Hypothalamus (tissue), 51 donors: Measurements from ENCODE around the gene CPLX3.

Experiments used
- DNase-seq, 51 donors: peaks; one replicate each; lab custom pipeline; 2025; lab: John Stamatoyannopoulos, UW

The CPLX3 gene

DNA sequence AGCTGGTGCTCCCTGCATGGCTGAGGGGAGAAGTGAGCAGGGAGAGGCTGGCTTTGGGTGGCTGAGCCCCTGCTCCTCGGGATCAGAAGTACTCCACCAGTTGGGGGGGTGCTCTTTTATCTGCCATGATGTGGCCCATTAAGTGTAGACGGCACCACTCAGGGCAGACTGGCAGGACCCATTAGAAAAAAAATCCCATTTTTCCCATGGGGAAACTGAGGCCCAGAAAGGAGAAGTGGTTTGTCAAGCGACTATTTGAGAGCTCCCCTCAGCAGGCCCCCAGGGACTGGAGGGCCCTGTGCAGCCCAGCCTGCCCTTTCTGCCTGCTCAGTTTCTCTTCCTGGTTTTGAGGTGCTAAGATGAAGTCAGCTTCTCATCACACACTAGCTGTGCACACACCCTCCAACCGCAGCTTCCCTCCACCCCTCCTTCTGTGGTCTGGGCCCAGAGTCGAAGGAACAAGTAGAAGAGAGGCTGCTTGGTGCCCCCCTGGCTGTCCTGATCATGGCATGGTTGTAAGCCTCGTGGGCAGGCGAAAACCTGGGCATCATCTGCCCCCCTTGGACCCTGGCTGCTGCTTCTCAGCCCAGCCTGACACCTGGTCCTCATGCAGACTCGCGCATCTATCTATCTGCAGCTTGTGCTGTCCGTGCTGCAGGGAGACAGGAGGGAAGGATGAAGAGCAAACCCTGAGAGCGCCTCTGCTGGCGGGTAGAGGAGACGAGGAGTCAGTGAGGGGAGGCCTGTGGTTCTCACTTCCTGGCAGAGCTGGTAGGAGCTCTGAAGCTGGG lies 39.0 kb upstream of the CPLX3 start:
- DNase-seq, result peak in 35 of 51 donors; percentile 23 to 80 (median 57)

DNA sequence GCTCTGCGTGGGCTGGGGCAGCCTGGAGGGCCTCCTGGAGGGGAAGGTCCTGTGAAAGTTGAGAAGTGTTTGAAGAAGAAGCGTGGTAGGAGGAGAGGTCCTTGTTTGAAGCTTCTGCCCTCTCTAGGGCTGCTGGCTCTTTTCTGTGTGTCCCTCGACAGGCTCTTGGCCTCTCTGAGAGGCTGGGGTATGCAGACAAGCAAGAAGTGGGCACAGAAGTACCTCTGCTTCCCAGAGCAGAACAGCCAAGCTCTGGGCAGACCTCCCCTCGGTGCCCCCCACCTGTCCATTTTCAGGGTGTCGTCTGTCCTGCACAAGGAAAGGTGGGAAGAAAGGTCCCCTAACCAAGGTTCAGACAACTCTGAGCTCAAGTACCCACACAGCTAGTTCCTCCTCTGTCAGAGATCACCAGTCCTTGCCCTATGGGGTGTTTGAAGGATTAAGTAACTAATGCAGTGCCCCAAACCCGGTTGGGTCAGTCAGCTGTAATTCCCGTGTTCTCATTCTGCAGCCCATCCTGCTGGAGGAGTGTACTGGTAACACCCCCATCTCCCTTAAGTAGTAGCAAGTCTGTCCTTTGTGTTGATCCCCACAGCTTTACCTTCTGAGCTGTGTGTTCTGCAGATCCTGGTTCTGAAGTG lies 38.3 kb upstream of the CPLX3 start:
- no peak for DNase-seq

DNA sequence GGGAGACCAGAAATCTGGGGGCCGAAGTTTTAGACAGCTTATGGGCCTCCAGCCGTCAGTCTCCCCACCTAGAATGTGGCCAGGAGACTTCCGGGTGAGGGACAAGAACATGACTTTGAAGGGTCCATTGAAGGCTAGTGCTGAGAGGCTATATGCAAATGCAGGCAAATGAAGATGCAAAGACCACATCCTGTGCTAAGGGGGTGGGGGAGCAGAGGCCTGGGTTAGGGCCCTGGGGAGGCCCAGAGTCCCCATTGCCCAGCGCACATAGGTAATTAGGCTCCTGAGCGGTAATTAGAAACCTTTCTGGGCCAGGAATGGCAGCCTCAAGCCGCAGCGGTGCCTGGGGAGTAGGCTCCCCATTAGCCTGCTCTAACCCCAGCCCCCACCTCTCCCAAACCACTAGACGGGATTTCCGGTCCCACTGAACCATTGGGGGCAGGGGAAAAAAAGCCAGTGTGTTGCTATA lies 37.7 kb upstream of the CPLX3 start:
- no peak for DNase-seq

DNA sequence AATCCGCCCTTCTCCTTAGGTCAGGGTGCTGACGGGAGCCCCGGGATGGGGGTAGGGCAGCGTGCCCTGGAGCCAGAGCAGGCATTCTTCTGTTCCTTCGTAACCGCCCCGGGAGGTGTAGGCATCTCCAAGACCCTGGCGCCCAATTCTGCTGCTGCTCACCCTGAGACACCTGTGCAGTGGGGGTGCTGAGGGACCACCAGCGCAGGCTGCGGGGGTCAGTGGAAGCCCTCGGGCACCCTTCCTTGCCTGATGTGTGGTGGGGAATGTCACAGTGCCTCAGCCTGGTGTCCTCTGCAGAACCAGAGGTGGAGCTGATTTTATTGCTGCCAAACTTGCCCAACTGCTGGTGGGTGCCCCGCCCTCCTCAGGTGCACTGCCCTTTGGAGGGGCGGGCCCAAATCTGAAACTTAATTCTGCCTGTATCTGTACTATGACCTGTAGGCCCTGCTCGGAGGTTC lies 37.2 kb upstream of the CPLX3 start:
- no peak for DNase-seq

DNA sequence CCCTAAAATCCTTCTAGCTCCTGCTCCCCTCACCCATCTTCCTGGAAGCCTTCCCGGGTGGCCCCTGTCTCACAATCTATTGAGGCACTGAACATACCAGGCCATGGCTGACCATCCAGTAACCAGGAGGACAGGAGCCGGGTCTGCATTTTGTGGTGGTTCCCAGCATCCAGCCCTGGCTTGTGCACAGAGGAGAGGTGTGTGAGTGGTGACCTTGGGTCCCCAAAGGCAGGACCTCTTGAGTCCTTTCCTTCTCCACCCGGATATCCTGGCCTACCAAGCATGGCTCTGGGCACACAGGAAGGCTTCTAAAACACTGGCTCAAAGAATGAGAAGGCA lies 36.7 kb upstream of the CPLX3 start:
- DNase-seq, result no peak

DNA sequence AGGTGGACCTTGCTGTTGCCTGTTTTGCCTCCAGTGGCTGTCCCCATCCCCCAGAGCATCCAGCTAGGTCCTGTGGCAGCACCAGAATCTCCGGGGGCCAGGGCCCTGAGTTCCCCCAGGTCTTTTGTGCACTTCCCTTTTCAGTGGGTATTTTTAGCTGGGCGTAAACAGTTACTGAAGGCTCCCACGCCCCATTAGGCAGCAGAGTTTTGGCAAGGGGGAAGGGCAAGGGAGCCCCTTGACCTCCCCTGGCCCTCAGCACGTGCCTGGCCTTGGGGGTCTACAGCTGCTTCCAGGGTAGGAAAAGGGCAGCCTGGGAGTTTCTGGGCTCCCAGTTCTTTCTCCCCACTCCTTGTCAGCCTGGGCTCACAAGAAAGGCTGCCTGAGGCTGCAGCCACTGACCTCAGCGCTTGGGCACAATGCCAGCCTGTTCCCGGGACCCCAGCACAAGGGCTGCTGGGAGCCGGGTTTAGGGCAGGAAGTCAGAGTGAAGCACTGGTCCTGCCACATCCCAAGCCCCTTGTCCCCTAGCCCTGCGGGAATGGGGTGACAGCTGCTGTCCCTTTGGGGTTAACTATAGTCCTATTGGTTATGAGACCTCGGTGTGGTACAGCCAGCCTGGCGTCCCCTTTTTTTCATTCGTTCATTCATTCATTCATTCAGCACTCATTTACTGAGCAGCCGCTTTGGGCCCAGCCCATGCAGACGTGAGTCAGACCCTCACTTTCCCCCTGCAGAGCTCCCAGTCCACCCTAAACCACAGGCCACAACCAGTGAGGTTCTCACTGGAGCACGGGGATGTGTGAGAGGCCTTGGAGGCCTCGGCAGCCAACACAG lies 36.1 kb upstream of the CPLX3 start:
- peak in 46 of 51 donors; percentile 21 to 85 (median 61) for DNase-seq

DNA sequence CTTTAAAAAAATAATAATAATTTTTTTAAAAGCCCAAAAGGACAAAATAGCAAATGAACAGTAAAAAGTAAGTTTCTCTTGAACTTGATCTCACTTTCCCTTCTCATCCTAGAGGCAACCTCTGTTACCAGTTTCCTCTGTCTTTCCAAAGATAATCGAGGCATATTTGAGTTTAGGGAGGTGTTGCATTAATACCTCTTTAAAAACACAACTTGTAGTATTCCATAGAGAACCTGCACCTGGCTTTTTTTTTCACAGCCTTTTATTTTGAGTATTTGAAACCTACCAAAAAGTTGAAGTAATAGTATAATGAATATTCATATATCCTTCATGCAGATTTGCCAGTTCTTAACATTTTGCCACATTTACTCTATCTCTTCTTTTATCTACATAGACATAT lies 35.4 kb upstream of the CPLX3 start:
- no peak for DNase-seq

DNA sequence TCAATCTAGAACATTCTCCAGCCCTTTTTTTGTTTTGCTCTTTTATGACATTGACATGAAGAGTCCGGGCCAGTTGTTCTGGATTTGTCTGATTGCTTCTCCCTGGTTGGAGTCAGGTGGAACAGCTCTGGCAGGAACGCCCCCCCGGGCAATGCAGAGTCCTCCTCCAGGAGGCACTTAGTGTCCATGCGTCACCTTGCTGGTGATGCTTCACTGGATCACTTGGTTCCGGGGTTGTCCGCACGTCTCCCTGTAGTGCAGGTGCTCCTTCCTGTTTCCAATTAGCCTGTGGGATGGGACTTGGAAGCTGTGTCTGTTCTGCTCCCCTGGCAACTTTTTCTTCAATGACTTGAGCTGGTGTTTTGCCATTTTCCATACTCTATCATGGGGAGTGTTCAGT lies 34.8 kb upstream of the CPLX3 start:
- DNase-seq, result no peak

DNA sequence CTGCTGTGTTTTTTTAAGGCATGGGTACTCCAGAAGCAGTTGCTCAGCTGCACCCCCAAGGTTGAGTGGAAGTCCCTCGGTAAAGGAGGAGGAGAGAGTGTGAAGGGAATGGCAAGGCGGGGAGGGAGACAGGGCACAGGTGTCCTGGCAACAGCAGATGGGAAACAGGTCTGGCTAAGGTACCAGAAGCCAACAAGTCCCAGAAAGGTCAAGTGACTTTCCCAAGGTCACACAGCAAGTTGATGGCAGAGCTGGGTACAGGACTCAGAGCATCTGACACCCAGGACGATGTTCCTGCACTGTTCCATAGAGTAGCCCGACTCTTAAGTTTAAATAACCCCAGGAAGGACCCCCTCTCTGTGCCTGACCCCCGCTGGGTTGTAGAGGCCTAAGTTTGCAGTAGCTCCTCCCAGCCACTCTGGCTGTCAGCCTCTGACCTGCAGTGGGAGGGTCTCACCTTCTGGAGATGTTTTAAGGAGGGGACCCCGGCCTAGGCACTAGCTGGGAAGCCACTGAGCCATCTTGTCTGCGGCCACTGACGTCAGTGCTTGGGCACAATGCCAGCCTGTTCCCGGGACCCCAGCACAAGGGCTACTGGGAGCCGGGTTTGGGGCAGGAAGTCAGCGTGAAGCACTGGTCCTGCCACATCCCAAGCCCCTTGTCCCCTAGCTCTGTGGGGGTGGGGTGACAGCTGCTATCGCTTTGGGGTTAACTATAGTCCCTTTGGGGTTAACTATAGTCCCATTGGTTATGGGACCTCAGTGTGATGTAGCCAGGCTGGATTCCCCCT lies 34.0 kb upstream of the CPLX3 start:
- peak in 2 of 51 donors; percentile 20 to 52 for DNase-seq

DNA sequence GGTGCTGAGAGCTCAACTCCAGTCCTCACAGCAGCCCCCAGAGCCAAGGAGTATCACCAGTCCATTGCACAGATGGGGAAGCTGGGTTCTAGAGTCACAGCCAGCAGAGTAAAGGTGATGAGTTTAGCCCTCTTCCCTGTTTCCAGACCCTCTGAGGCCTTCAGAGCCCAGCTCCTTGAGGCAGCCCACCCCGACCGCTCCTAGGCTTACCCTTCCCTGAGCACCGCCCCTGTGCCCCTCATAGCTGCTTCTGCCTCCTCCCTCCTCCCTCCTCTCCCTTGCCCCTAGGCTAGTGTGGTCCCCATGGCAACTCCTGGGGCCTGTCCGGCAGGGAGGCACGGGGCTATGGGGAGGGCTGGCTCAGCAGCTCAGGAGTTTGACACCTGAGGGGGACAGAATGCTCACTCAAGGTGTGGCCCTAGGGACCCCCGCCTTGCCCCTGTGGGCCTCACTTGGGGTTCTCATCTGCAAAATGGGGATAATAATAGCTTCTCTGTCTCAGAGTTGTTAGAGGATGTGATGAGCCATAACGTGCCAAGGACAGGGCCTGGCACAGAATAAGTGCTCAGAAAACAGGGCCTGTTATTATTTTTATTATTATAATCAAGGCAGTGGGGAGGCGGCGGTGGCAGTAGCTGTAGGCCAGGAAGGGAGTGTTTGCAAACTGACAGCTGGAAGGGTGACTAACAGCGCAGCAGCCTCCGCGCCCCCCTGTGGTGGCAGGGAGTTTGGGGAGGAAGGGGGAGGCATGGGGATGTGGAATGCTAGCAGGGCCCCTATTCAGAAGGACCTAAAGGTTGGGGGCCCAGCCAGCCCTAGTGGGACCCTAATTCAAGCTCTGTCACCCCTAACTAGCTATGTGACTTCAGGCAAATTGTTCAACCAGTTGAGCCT lies 33.0 kb upstream of the CPLX3 start:
- peak in 2 of 51 donors; percentile 19 to 25 for DNase-seq

DNA sequence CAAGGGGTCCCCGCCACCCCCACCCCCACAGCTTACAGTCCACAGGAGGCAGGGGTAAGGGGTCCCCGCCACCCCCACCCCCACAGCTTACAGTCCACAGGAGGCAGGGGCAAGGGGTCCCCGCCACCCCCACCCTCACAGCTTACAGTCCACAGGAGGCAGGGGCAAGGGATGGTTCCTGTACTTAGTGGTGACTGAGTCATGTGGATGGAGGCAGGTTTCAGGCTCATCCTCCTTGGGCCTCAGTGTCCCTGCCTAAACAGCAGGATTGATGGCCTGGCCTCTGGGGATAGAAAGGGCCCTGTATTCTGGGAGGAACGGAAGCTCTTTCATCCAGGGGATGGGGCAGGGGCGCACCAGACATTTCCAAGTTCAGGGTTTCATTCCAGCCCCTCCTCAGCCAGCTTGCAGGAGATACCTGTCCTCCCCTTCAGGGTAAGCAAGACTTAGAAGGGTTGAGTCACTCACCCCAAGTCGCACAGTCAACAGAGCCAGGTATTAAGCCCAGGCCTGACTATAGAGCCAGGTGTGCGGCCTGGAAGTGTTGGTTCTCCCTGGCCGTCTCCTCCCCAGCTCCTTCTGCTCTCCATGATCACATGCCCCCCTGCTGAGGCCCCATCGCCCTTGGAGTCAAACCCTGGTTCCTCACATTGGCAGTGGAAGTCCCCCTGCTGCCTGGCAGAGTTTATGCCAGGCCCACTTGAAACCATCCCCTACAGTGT lies 32.0 kb upstream of the CPLX3 start:
- DNase-seq, result no peak

DNA sequence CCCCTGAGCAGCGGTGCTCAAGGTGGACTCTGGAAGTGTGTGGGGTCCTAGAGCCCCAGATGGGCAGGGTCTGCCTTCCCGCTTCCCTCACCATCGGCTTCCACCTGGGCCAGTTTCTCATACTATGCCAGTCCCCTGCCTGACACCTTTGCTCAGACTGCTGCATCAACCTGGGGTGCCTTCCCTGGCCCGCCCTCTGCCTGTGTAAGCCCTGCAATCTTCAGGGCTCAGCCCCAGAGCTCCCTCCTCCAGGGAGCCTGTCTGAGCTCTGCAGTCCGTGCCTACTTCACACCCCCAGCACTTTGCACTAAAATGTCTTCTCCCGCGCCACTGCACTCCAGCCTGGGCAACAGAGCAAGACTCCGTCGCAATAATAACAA lies 31.5 kb upstream of the CPLX3 start:
- DNase-seq, result no peak

DNA sequence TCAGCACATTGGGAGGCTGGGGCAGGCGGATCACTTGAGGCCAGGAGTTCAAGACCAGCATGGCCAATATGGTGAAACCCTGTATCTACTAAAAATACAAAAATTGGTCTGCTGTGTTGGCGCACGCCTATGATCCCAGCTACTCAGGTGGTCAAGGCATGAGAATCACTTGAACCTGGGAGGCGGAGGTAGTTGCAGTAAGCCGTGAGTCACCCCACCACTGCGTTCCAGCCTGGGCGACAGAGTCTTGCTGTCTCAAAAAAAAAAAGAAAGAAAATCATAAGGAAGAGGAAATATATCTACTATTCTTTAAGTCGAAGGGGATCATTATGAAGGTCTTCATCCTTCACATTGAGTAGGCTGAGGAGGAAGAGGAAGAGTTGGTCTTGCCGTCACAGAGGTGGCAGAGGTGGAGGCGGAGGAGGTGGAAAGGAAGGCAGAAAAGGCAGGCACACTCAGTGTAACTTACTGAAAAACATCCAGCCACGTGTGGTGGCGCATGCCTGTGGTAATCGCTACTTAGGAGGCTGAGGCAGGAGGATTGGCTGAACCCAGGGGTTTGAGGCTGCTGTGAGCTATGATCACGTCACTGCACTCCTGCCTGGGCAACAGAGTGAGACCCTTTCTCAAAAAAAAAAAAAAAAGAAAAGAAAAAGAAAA lies 30.3 kb upstream of the CPLX3 start:
- DNase-seq, result no peak

DNA sequence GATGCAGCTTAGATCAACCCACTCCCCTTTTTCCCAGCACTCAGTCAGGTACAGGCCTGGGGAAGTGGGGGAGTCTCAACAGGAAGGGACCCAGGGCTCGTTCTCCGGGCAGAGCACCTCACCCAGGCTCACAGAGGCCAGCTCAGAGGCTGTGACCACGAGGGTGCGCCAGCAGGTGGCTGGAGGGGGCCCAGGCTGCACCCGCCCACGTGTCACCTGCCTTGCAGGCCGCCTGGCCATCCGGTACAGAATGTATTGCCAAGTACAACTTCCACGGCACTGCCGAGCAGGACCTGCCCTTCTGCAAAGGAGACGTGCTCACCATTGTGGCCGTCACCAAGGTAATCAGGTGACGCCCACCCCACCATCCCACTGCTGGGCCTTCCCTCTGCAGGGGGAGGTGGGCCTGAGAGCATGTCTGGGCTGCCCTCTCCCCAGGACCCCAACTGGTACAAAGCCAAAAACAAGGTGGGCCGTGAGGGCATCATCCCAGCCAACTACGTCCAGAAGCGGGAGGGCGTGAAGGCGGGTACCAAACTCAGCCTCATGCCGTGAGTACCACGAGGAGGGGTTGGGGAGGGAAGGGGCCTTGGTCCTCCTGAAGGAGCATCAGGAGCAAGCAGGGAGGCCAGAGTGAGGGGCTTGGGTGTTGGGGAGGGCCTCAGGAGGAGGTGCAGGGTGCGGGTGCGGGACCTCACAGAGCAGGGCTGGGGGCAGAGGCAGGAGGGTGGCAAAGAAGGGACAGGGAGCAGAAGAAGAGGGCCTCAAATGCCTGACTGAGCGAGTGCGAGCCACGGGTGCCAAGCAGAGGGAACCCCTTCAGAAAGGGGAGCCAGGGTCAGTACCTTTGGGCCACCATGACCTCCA lies 27.8 kb upstream of the CPLX3 start:
- DNase-seq, result no peak

DNA sequence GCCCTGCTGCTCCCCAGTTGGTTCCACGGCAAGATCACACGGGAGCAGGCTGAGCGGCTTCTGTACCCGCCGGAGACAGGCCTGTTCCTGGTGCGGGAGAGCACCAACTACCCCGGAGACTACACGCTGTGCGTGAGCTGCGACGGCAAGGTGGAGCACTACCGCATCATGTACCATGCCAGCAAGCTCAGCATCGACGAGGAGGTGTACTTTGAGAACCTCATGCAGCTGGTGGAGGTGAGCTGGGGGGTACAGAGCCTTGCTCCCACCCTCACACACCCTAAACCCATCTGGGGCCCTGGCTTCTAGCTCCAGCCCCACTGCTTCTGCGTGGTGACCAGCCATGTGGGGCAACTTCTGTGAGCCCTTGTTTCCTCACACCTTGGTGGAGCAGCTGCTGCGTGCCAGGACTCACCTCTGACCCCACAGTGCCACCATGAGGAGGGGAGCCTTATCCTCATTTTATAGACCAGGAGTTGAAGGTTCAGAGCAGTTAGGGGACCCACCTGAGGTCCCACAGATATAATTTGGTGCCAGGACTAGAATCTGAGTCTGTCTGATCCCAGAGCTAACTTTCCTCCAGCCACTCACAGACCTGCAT lies 27.1 kb upstream of the CPLX3 start:
- no peak for DNase-seq

DNA sequence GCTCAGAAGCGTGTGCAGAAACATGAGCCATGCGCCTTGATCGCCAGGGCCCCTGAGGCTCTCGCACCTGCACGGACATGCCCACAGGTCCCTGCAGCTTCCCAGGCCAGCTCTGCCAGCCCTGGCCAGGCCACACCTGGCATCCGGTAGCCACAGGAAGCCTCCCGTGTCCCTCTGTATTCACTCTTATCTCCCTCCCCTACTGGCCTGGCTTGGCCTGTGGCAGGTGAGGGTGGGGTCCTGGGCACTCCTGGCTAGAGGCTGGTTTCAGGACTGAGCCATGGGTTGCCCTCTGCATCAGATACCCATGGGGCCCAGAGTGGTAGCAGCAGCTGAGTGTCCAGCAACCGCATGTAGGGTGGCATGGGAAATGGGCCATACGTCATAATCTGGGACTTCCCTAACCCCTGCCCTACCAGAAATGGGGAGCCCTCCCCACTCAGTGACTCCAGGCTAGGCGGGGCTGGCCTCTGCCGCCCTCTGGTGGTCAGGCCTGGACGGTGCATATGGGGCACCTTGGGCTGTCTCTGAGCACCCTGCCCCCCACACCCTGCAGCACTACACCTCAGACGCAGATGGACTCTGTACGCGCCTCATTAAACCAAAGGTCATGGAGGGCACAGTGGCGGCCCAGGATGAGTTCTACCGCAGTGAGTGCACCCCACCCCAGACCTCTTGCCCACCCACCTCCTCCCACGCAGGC lies 26.4 kb upstream of the CPLX3 start:
- DNase-seq, result peak in 45 of 51 donors; percentile 12 to 79 (median 53)
